Memory B cell (primary cell): ENCODE data around the gene AP5B1.

ENCODE experiments used
- ATAC-seq: fragments of 150-1000 bp; cut with Tn5 transposase; 2 replicates; pipeline ENCODE4 v1.10.0; 2021; ENCODE audit warnings: low read depth, mild to moderate bottlenecking, moderate library complexity
- DNase-seq, 2 donors: peaks; one replicate each; pipeline ENCODE4 v3.0.0; 2022; ENCODE audit warnings: low spot score in 2 of 2
- H3K27ac Mint-ChIP-seq: one replicate; pipeline ENCODE4 v1.8.0; 2022; ENCODE audit warnings: mild to moderate bottlenecking, moderate library complexity, mixed read lengths
- H3K27me3 Mint-ChIP-seq: one replicate; pipeline ENCODE4 v1.8.0; 2022; ENCODE audit warnings: mixed read lengths
- H3K36me3 Mint-ChIP-seq: one replicate; pipeline ENCODE4 v1.8.0; 2022; ENCODE audit warnings: mild to moderate bottlenecking, mixed read lengths
- H3K4me1 Mint-ChIP-seq: one replicate; pipeline ENCODE4 v1.8.0; 2022; ENCODE audit warnings: mixed read lengths
- H3K4me3 Mint-ChIP-seq: one replicate; pipeline ENCODE4 v1.8.0; 2022; ENCODE audit warnings: mild to moderate bottlenecking, moderate library complexity, mixed read lengths
- H3K9me3 Mint-ChIP-seq: one replicate; pipeline ENCODE4 v1.8.0; 2022; ENCODE audit warnings: mixed read lengths

AP5B1 gene

DNA sequence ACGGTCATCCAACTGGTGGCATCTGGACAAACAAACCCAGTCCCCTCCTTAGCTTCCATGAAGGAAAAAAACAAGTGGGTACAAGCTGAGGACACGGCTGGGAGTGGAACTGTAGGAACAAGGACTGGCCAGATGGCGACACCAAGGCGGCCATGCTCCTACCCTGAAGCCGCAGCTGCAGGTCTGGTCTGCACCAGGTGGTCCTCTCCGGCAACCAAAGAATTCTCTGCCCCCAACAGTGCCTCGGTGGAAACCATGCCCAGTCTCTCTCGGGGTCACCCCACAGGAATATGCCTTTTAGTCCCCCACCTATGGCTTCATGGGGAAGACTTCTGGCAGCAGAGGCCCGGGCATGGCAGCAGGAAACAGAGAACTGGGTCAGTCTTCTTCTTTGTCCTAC, 28.7 kb upstream of the AP5B1 start:
- no peaks in the 10 kb centered on the region for H3K36me3 Mint-ChIP-seq
- DNase-seq (no peak), ATAC-seq (no peak)
- peaks cover 9% of the 10 kb centered on the region for H3K27me3 Mint-ChIP-seq
- peaks cover 3% of the 10 kb centered on the region for H3K4me1 Mint-ChIP-seq
- no peaks in the 10 kb centered on the region for H3K9me3 Mint-ChIP-seq
- no peak overlapping the region for H3K4me3 Mint-ChIP-seq
- H3K27ac Mint-ChIP-seq: no peak overlapping the region

- Mint-ChIP-seq H3K4me1 (peaks cover 2% of the 10 kb centered on the region), H3K27me3 (peaks cover 8% of the 10 kb centered on the region), H3K36me3 (no peaks in the 10 kb centered on the region), H3K4me3 (no peak overlapping the region), H3K27ac (no peak overlapping the region), H3K9me3 (no peaks in the 10 kb centered on the region)
- no peak for DNase-seq
- ATAC-seq: no peak
These were observed 28.1 kb upstream of the AP5B1 start for GRCh38 chr11:65808744-65809341.

DNA sequence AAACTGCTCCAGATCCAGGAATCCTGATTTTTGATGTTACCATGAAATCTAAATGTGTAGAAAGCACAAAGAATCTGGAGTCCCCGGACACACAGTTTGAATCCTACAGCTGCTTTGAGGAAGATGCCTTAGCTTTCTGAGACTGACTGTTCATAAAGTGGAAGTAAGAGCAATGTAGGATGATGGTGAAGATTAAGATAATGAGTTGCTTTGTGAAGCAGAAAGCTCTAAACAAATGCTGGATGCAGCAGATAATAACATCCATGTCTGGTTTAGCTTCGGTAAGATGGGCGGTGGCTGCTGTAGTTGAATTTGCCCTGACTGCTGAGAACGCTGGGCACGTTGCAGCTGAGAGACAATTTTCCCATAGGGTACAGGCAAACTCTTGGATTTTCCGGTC, 26.2 kb upstream of the AP5B1 start:
- Mint-ChIP-seq H3K36me3 (no peaks in the 10 kb centered on the region), H3K4me1 (peaks cover 4% of the 10 kb centered on the region), H3K9me3 (no peaks in the 10 kb centered on the region), H3K27me3 (peaks cover 12% of the 10 kb centered on the region), H3K4me3 (no peak overlapping the region), H3K27ac (no peak overlapping the region)
- DNase-seq: no peak
- no peak for ATAC-seq

GRCh38 chr11:65803797-65804492, 23.2 kb upstream of the AP5B1 start:
- H3K9me3 Mint-ChIP-seq: no peaks in the 10 kb centered on the region
- H3K36me3 Mint-ChIP-seq: no peaks in the 10 kb centered on the region
- DNase-seq (no peak), ATAC-seq (no peak)
- H3K27ac Mint-ChIP-seq: no peak overlapping the region
- no peak overlapping the region for H3K4me3 Mint-ChIP-seq
- H3K4me1 Mint-ChIP-seq: peaks cover 4% of the 10 kb centered on the region
- peaks cover 11% of the 10 kb centered on the region for H3K27me3 Mint-ChIP-seq

DNA sequence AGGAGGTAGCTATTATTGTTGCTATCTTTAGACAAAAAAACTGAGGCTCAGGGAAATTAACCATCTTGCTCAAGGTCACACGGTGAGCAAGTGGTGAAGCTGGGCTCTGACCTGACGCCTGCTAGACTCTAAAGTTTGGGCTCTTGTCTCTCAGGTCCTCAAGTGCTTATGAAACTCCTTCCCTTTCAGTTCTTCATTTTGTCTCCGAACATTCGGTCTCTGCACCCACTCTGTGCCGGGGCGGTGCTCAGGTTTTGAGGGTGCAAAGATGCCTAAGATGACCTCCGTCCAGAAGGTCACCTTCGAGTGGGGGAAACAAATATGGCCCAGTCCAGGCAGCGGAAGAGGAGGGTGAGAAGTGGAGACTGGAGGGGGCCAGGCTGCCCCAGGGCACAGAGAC, 22.1 kb upstream of the AP5B1 start:
- DNase-seq: no peak
- no peak overlapping the region for H3K4me3 Mint-ChIP-seq
- H3K36me3 Mint-ChIP-seq: no peaks in the 10 kb centered on the region
- ATAC-seq: peak; percentile 67
- H3K27me3 Mint-ChIP-seq: peaks cover 10% of the 10 kb centered on the region
- H3K4me1 Mint-ChIP-seq: peaks cover 4% of the 10 kb centered on the region
- H3K9me3 Mint-ChIP-seq: no peaks in the 10 kb centered on the region
- no peak overlapping the region for H3K27ac Mint-ChIP-seq

DNA sequence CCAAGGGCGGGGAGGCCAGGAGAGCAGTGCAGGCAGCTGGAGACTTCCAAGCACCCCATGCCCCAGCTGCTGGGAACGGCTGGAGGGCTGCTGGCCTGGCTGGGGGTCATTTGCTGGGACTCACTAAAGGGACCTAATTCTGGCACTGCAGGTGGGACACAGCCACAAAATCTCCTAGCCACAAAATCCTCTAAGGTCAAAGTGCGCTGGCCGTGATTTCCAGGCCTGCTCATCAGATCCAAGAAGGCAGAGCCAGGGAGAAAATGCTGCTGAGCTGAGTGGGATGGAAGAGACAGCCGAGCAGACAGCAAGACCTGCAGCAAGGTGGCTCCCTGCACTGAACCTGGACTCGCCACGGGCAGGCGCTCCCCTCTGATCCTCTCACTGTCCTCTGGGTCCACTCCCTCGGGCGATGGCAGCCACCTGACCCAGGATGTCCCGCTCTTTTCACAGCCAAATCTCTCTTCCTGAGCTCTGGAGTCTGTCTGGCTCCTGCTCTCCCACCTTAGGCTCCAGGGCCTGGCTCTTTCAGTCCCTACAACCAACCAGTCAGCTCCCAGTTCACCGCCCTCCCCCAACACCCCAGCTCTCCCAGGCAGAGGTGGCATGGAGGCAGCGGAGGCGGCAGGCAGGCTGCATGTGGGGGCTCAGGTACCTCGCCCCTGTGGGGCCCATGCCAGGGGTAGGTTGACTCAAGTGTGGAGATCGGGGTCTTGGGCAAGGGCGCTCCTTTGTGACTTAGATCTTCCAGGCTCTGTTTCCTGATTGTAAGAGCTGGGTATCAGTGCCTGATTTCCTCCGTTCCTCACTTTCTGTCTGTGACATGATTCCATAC, 20.6 kb upstream of the AP5B1 start:
- Mint-ChIP-seq H3K27ac (no peak overlapping the region), H3K36me3 (no peaks in the 10 kb centered on the region), H3K27me3 (peaks cover 10% of the 10 kb centered on the region), H3K4me1 (peaks cover 4% of the 10 kb centered on the region), H3K4me3 (no peak overlapping the region), H3K9me3 (no peaks in the 10 kb centered on the region)
- DNase-seq: no peak
- no peak for ATAC-seq

- H3K27ac Mint-ChIP-seq: no peak overlapping the region
- H3K4me1 Mint-ChIP-seq: peaks cover 4% of the 10 kb centered on the region
- ATAC-seq: no peak
- no peaks in the 10 kb centered on the region for H3K36me3 Mint-ChIP-seq
- H3K9me3 Mint-ChIP-seq: no peaks in the 10 kb centered on the region
- no peak overlapping the region for H3K4me3 Mint-ChIP-seq
- DNase-seq: no peak
- peaks cover 11% of the 10 kb centered on the region for H3K27me3 Mint-ChIP-seq
These were observed 18.1 kb upstream of the AP5B1 start for GRCh38 chr11:65798882-65799281.

DNA sequence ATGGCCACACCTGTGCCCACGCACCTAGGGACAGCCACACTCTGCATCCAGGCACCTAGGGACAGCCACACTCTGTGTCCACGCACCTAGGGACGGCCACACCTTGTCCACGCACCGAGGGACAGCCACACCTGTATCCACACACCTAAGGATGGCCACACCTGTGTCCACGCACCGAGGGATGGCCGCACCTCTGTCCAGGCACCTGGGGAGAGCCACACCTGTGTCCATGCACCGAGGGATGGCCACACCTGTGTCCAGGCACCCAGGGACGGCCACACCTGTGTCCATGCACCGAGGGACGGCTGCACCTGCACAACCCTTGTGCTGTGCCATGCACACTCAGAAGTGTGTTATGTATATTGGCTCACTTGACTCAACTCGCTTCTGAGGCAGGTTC, 16.9 kb upstream of the AP5B1 start:
- H3K36me3 Mint-ChIP-seq: no peaks in the 10 kb centered on the region
- no peak overlapping the region for H3K27ac Mint-ChIP-seq
- DNase-seq: no peak
- no peak for ATAC-seq
- H3K9me3 Mint-ChIP-seq: no peaks in the 10 kb centered on the region
- H3K4me1 Mint-ChIP-seq: peaks cover 1% of the 10 kb centered on the region
- H3K4me3 Mint-ChIP-seq: no peak overlapping the region
- H3K27me3 Mint-ChIP-seq: peaks cover 6% of the 10 kb centered on the region

DNA sequence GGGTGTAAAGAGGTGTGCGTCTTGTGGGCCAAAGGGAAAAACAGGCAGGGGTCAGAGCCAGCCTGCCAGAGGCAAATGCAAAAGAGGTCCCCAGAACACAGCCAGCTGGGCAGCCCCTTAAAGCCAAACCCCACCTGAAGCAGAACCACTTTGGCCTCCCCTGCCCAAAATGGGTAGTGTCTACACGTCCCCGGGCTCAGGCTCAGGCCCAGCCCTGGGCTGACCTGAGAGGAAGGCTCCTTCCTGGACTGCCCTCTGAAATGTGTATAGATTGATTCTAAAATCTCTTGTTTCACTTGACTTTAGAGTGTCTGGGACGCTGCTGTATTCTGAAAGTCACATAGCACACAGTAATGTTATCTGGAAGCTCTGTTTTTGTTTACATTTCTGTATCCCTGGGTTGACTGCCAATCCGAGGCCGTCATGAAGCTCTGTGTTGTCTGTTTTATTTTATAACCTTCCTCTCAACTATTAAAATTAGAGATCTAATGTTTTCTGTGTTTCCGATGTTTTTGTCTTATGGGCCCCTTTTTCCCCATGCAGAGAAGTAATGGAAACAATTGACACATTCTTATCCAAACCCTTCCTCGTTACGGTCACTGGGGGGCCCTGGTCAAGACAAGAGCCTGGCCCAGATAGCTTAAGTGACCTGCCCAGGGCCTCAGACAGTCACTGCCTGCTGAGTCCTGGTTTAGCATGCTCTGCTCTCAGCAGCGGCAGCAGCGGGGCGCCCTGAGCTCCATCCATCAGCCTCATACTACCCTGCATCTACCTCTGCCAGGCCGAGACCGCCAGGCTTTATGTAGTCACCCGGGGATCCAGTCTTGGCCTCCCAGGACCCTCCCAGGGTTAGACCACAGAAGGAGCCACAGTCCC, 16.2 kb upstream of the AP5B1 start:
- ATAC-seq: no peak
- no peak for DNase-seq
- Mint-ChIP-seq H3K27me3 (peaks cover 6% of the 10 kb centered on the region), H3K36me3 (no peaks in the 10 kb centered on the region), H3K4me3 (no peak overlapping the region), H3K9me3 (no peaks in the 10 kb centered on the region), H3K4me1 (peaks cover 2% of the 10 kb centered on the region), H3K27ac (no peak overlapping the region)

GRCh38 chr11:65794570-65795510, 14.1 kb upstream of the AP5B1 start:
- no peak for DNase-seq
- peaks cover 5% of the 10 kb centered on the region for H3K4me1 Mint-ChIP-seq
- no peak for ATAC-seq
- H3K9me3 Mint-ChIP-seq: no peaks in the 10 kb centered on the region
- H3K27me3 Mint-ChIP-seq: peaks cover 9% of the 10 kb centered on the region
- no peak overlapping the region for H3K4me3 Mint-ChIP-seq
- no peaks in the 10 kb centered on the region for H3K36me3 Mint-ChIP-seq
- H3K27ac Mint-ChIP-seq: no peak overlapping the region

- ATAC-seq: no peak
- no peaks in the 10 kb centered on the region for H3K9me3 Mint-ChIP-seq
- H3K27me3 Mint-ChIP-seq: peaks cover 7% of the 10 kb centered on the region
- no peak for DNase-seq
- H3K4me1 Mint-ChIP-seq: peaks cover 5% of the 10 kb centered on the region
- H3K4me3 Mint-ChIP-seq: no peak overlapping the region
- H3K36me3 Mint-ChIP-seq: no peaks in the 10 kb centered on the region
- H3K27ac Mint-ChIP-seq: no peak overlapping the region
These were observed 13.0 kb upstream of the AP5B1 start for GRCh38 chr11:65793625-65794400.

DNA sequence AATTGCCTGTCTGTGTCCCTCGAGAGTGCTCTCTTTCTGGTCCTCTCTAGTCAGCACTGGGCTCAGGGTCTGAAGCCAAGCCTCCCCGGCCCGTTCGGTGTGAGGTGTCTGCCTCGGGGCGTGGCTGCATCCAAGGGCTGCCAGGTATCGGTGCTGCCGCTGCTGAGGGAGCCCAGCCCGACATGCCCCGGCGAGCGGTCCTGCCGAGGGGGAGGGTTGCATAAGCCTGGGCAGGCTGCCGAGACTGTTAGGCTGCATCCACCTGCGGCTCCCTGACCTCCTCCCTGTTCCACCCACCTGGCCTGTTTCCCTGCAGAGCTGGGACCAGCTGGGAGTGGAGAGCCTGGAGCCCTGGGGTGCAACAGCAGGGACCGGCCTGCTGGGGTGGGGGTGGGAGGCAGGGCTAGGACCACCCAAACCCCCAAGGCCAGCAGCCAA, 12.4 kb upstream of the AP5B1 start:
- DNase-seq (no peak), ATAC-seq (no peak)
- Mint-ChIP-seq H3K4me3 (no peak overlapping the region), H3K27ac (no peak overlapping the region), H3K27me3 (peaks cover 6% of the 10 kb centered on the region), H3K36me3 (no peaks in the 10 kb centered on the region), H3K9me3 (no peaks in the 10 kb centered on the region), H3K4me1 (peaks cover 7% of the 10 kb centered on the region)
